Right lobe of liver (tissue), 4 donors: ENCODE data around the gene SLC24A3.

Experiments
- POLR2A ChIP-seq: fragments of 450-650 bp; IDR thresholded peaks from one replicate; pipeline ENCODE4 v1.6.1; 2017; ENCODE audit warnings: antibody characterized with exemption, mild to moderate bottlenecking
- TF ChIP-seq, protein P1 (sequence below), 4 donors: fragments of 200-600 bp in 3 of 4; fragments of 450-650 bp in 1 of 4; IDR thresholded peaks; one replicate each; pipeline versions ENCODE4 v1.5.1 to v1.8.0; 2016 to 2022; ENCODE audit warnings: antibody characterized with exemption in 4 of 4, mild to moderate bottlenecking in 2 of 4
- donor health status: DM: no; HTN: no; CAD: no.
- donor health status: DM: no; HTN: no; CAD: no.
- donor health status: DM: no; HTN: yes; CAD: no.

DNA sequence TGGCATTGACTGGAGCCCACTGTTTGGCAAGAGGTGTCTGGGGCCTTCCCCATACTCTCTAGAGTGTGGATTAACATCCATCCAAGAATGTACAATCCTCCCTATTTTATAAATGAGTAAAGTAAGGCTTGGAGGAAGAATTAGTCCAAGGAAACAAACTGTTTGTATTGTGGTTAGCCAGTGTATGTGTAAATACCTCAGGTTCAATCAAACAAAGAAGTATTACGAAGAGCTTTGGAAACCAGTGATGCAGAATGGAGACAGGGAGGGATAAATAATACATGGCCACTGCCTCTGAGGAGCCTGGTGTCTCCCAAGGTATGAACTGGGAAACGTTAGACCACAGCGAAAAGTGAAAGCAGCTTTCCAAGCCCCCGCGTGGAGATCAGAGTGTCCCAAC is 319.0 kb downstream of the SLC24A3 start:
- TF ChIP-seq, protein P1, sequence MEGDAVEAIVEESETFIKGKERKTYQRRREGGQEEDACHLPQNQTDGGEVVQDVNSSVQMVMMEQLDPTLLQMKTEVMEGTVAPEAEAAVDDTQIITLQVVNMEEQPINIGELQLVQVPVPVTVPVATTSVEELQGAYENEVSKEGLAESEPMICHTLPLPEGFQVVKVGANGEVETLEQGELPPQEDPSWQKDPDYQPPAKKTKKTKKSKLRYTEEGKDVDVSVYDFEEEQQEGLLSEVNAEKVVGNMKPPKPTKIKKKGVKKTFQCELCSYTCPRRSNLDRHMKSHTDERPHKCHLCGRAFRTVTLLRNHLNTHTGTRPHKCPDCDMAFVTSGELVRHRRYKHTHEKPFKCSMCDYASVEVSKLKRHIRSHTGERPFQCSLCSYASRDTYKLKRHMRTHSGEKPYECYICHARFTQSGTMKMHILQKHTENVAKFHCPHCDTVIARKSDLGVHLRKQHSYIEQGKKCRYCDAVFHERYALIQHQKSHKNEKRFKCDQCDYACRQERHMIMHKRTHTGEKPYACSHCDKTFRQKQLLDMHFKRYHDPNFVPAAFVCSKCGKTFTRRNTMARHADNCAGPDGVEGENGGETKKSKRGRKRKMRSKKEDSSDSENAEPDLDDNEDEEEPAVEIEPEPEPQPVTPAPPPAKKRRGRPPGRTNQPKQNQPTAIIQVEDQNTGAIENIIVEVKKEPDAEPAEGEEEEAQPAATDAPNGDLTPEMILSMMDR (IDR thresholded peaks at IDR 0.05): no peak
- TF ChIP-seq POLR2A: no peak
